Lung (tissue), 12 donors: ENCODE measurements around the gene COMT. TPM values are rescaled to one million over a fixed set of nuclear protein-coding genes. Genes with fewer than 3 reads are reported as not detected.

Source experiments
- ATAC-seq: fragments of 200-7000 bp; cut with Tn5 transposase; one replicate; pipeline ENCODE4 v1.9.1; 2020; ENCODE audit warnings: moderate number of reproducible peaks; ENCODE audit not compliant: insufficient read depth, low FRiP score
- DNase-seq, 3 donors: peaks; one replicate each; pipeline ENCODE4 v3.0.0-alpha.2; 2013 to 2017
- H3K27ac ChIP-seq, 2 donors: one replicate each; pipeline ENCODE4 v1.5.1; 2013; ENCODE audit warnings: mild to moderate bottlenecking in 2 of 2, moderate library complexity in 2 of 2, control low read depth in 1 of 2, inconsistent platforms in 1 of 2, low read depth in 1 of 2, low read length in 1 of 2
- H3K27me3 ChIP-seq, 3 donors: one replicate each; pipeline ENCODE4 v1.5.1; 2013; ENCODE audit warnings: low read length in 2 of 3; ENCODE audit not compliant: control insufficient read depth in 3 of 3, insufficient read depth in 3 of 3
- H3K36me3 ChIP-seq, 4 donors: one replicate each; pipeline ENCODE4 v1.5.1; 2013; ENCODE audit warnings: low read length in 4 of 4, mild to moderate bottlenecking in 1 of 4, moderate library complexity in 1 of 4; ENCODE audit not compliant: control insufficient read depth in 4 of 4, insufficient read depth in 4 of 4
- H3K4me1 ChIP-seq, 5 donors: one replicate each; pipeline ENCODE4 v1.5.1; 2013; ENCODE audit warnings: low read length in 5 of 5, mild to moderate bottlenecking in 2 of 5, moderate library complexity in 1 of 5; ENCODE audit not compliant: control insufficient read depth in 5 of 5, insufficient read depth in 5 of 5
- H3K4me3 ChIP-seq: one replicate; pipeline ENCODE4 v1.5.1; 2013; ENCODE audit warnings: mild to moderate bottlenecking, control low read depth, moderate library complexity
- H3K9ac ChIP-seq, 2 donors: one replicate each; pipeline ENCODE4 v1.5.1; 2013; ENCODE audit warnings: low read length in 2 of 2, control low read depth in 1 of 2; ENCODE audit not compliant: insufficient read depth in 1 of 2
- H3K9me3 ChIP-seq, 4 donors: one replicate each; pipeline ENCODE4 v1.5.1; 2013; ENCODE audit warnings: low read length in 3 of 4, mild to moderate bottlenecking in 1 of 4, moderate library complexity in 1 of 4; ENCODE audit not compliant: control insufficient read depth in 4 of 4, insufficient read depth in 3 of 4
- CTCF ChIP-seq: IDR thresholded peaks from 2 replicates; pipeline ENCODE4 v1.5.1; 2012; ENCODE audit warnings: mild to moderate bottlenecking; ENCODE audit errors: control extremely low read depth, extremely low read depth
- WGBS, 2 donors: extraction: QIAGEN DNeasy Blood & Tissue Kit; methylation state at CpG; one replicate each; pipeline ENCODE4 v1.1.7; 2013; 5-methylcytosine and 5-hydroxymethylcytosine counted together
- polyA plus RNA-seq, 2 donors: library from polyadenylated mRNA; stranded (reverse); fragments of 200-250 nt; gene quantifications; one replicate each; pipeline ENCODE4 v1.2.1, GENCODE V29; 2013
- total RNA-seq, 2 donors: library from RNA; depleted of rRNA in 1 of 2; stranded (reverse); fragments of >200 nt in 1 of 2; gene quantifications; one replicate each; pipeline ENCODE4 v1.2.1, GENCODE V29; 2014 to 2021
- donor health status: control.
- donor health status: control.
- donor health status: Bipolar disorder and iron deficiency.
- donor health status: healthy.
- donor health status: DM: yes; HTN: yes; CAD: no.

COMT gene
- total and polyA plus RNA-seq, 4 donors = 147 to 272 (median 208) TPM

GRCh38 chr22:20012741-20013331, 71.3 kb downstream of the COMT start:
- peaks cover 0 to 16% (median 9%) of the 10 kb centered on the region in 3 donors for H3K27me3 ChIP-seq
- no peaks in the 10 kb centered on the region for H3K36me3 ChIP-seq
- 86 to 92% methylated on average over 10 of the region's 10 CpGs for WGBS, 2 donors
- ATAC-seq = no peak
- no peak overlapping the region for H3K9ac ChIP-seq
- H3K27ac ChIP-seq = no peak overlapping the region
- H3K4me3 ChIP-seq = no peak overlapping the region
- H3K4me1 ChIP-seq = peaks cover 0 to 12% (median 6%) of the 10 kb centered on the region in 5 donors
- no peaks in the 10 kb centered on the region for H3K9me3 ChIP-seq
- TF ChIP-seq CTCF = no peak
- DNase-seq = no peak

- ATAC-seq = no peak
Observed at GRCh38 chr22:20013382-20013871, 71.9 kb downstream of the COMT start.

GRCh38 chr22:20014526-20015186, 73.1 kb downstream of the COMT start:
- no peak for ATAC-seq
- WGBS, 2 donors = 77 to 82% methylated on average over 5 of the region's 5 CpGs

More at GRCh38 chr22:20013382-20013871, 71.9 kb downstream of the COMT start:
- Histone ChIP-seq H3K4me3 (no peak overlapping the region), H3K27ac (no peak overlapping the region), H3K4me1 (peaks cover 0 to 12% (median 6%) of the 10 kb centered on the region in 5 donors), H3K36me3 (no peaks in the 10 kb centered on the region), H3K9ac (no peak overlapping the region), H3K27me3 (peaks cover 0 to 17% (median 13%) of the 10 kb centered on the region in 3 donors), H3K9me3 (no peaks in the 10 kb centered on the region)
- 2 to 14% methylated on average over 11 of the region's 11 CpGs for WGBS, 2 donors
- peak; percentile 72 for TF ChIP-seq CTCF
- peak; percentile 70 to 83 (median 80) for DNase-seq

More at GRCh38 chr22:20014526-20015186, 73.1 kb downstream of the COMT start:
- peaks cover 0 to 22% (median 13%) of the 10 kb centered on the region in 3 donors for H3K27me3 ChIP-seq
- H3K36me3 ChIP-seq = no peaks in the 10 kb centered on the region
- H3K9me3 ChIP-seq = no peaks in the 10 kb centered on the region
- no peak for TF ChIP-seq CTCF
- H3K9ac ChIP-seq = no peak overlapping the region
- DNase-seq = no peak
- no peak overlapping the region for H3K4me3 ChIP-seq
- H3K4me1 ChIP-seq = peaks cover 0 to 12% (median 6%) of the 10 kb centered on the region in 5 donors
- no peak overlapping the region for H3K27ac ChIP-seq
